Left lobe of liver (tissue), 2 donors: ENCODE measurements around the gene SPSB1. TPM values are rescaled to one million over a fixed set of nuclear protein-coding genes. Genes with fewer than 3 reads are reported as not detected.

Experiments
- ATAC-seq: fragments of 200-7000 bp; cut with Tn5 transposase; one replicate; pipeline ENCODE4 v1.9.1; 2020; ENCODE audit warnings: mild to moderate bottlenecking, moderate library complexity
- DNase-seq: peaks from one replicate; pipeline ENCODE4 v3.0.0-alpha.2; 2020; ENCODE audit warnings: low spot score
- total RNA-seq: library from RNA; stranded (reverse); gene quantifications from one replicate; pipeline ENCODE4 v1.2.1, GENCODE V29; 2021
- donor health status: DM: no; HTN: no; CAD: no; lungs with moderate emphysema.
- donor health status: DM: no; HTN: yes; CAD: no.

Gene SPSB1
- total RNA-seq, 1 donor from 2014 or later = 6.2 TPM

GRCh38 chr1:9317072-9317471 lies 24.4 kb downstream of the SPSB1 start:
- no peak for DNase-seq

GRCh38 chr1:9317591-9318417 lies 25.1 kb downstream of the SPSB1 start:
- ATAC-seq (no peak), DNase-seq (no peak)

More at GRCh38 chr1:9317072-9317471, 24.4 kb downstream of the SPSB1 start:
- no peak for ATAC-seq

- DNase-seq (no peak), ATAC-seq (no peak)
Measured at GRCh38 chr1:9319208-9319788, 26.6 kb downstream of the SPSB1 start.

- ATAC-seq (no peak), DNase-seq (no peak)
Measured at GRCh38 chr1:9319789-9320519, 27.3 kb downstream of the SPSB1 start.

- ATAC-seq (no peak), DNase-seq (no peak)
Measured at GRCh38 chr1:9320520-9321479, 28.1 kb downstream of the SPSB1 start.

GRCh38 chr1:9321480-9321849 lies 28.8 kb downstream of the SPSB1 start:
- ATAC-seq = no peak

GRCh38 chr1:9321986-9322660 lies 29.4 kb downstream of the SPSB1 start:
- DNase-seq = no peak
- ATAC-seq = no peak

More at GRCh38 chr1:9321480-9321849, 28.8 kb downstream of the SPSB1 start:
- no peak for DNase-seq

- ATAC-seq = no peak
- DNase-seq = no peak
Measured at GRCh38 chr1:9322661-9323244, 30.1 kb downstream of the SPSB1 start.

GRCh38 chr1:9324246-9325096 lies 31.8 kb downstream of the SPSB1 start:
- DNase-seq = no peak
- ATAC-seq = no peak

GRCh38 chr1:9326596-9326995 lies 33.9 kb downstream of the SPSB1 start:
- ATAC-seq (no peak), DNase-seq (no peak)

GRCh38 chr1:9328201-9328600 lies 35.5 kb downstream of the SPSB1 start:
- no peak for DNase-seq
- ATAC-seq = no peak

GRCh38 chr1:9328715-9329114 lies 36.0 kb downstream of the SPSB1 start:
- no peak for DNase-seq
- no peak for ATAC-seq

- DNase-seq (no peak), ATAC-seq (no peak)
Measured at GRCh38 chr1:9331016-9331415, 38.3 kb downstream of the SPSB1 start.

GRCh38 chr1:9331558-9332346 lies 39.1 kb downstream of the SPSB1 start:
- no peak for DNase-seq
- no peak for ATAC-seq

- DNase-seq = no peak
- ATAC-seq = no peak
Measured at GRCh38 chr1:9332513-9333143, 39.9 kb downstream of the SPSB1 start.

GRCh38 chr1:9338397-9339246 lies 45.9 kb downstream of the SPSB1 start:
- ATAC-seq (peak; percentile 17), DNase-seq (no peak)
